HG02610 (cell line): ENCODE data around the gene GSTA5.
"Not testable (repeated sequence)": the region's sequence is repeated elsewhere in the genome, so short reads cannot be mapped to it uniquely, and the experiment has no call there.

ENCODE experiments used
- ATAC-seq: cut with Tn5 transposase; IDR thresholded peaks from one replicate; pipeline ENCODE4 v1.9.1; 2021; ENCODE audit warnings: mild to moderate bottlenecking, moderate library complexity; ENCODE audit not compliant: unreplicated experiment

Gene GSTA5

DNA sequence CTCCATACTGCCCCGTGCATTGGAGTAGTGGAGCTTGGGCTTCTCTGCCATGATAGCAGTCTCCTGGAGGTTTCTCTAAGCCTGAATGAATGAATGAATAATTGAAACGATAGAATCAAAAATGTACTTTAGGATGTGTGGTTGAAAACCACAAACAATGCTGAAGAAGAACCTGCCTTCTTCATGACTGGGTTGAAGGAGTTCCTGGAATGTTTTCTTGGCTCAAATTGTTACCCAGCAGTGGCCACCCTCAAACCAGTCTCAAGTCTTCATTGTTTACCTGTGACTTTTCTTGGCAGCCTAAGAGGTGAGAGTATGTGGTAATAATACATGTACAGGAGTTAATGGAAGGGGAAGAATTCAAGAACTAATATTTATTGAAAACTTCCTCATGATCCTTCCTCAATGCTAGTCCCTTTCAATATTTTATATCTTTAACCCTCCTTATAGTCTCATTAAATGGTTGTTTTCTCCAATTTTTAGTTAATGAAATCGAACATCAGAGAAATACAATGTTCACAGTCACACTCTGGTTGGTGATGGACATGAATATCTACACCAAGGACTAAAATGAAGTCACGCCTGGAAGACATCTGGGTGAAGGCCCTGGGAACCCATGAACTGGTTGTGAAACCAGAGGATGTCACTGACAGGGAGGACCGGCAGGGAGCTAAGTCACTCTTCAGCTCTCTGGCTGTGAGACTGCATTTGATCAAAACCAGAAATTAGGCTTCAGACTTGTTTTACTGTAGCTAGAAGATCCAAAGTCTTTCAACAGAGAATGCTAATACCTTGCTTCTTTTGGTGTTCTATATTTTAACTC, at the start of gene GSTA5:
TSS of gene GSTA5 (minus strand) at position 51 of the 823 bp plus-strand sequence.
- no peak for ATAC-seq

DNA sequence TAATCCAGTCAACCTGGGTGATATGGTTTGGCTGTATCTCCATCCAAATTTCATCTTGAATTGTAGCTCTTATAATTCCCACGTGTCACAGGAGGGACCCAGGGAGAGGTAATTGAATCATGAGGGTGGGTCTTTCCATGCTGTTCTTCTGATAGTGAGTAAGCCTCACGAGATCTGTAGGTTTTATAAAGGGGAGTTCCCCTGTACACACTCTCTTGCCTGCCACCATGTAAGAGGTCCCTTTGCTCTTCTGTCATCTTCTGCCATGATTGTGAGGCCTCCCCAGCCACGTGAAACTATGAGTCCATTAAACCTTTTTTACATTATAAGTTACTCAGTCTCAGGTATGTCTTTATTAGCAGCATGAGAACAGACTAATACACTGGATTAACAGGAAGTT, 49.4 kb upstream of the GSTA5 start:
- ATAC-seq = no peak

GRCh38 chr6:52887910-52888524, 47.4 kb upstream of the GSTA5 start:
- ATAC-seq = no peak

DNA sequence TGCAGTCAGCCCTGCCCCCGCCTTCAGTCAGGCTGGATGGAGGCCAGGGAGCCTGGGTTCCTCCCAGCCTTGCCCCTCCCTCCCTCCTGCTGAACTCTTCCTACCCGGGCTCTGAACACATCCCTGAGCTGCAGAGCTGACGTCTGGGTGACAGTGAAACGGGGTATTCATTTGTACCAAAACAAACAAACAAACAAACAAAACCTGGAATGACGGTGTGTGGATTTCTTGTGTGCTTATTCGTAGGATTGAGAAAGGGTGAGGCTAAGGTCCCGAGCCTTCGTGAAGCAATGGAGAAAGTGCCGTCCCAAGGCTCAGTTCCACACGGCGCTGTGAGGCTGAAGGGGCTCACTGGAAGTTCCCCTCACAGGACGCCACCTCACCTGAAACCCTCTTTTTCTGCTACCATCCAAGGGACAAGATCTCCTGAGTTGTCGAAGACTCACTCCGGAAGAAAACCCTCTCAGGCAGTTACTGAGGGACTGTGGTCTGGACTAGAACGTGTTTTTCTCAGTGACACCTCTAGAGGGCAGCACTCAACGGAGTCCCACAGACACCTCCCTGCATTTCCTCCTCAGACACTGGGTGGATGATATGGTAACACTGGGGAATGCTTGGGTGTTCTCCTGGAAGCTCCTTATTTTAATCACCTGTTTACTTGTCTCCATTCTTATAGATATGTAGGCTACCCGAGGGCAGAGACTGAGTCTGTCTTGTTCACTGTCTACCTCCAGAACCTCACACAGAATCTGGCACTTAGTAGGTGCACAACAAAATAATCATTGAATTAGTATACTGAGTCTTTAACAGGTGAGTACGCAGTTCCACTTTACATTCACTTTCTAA, 41.6 kb upstream of the GSTA5 start:
- ATAC-seq = peak; percentile 99

DNA sequence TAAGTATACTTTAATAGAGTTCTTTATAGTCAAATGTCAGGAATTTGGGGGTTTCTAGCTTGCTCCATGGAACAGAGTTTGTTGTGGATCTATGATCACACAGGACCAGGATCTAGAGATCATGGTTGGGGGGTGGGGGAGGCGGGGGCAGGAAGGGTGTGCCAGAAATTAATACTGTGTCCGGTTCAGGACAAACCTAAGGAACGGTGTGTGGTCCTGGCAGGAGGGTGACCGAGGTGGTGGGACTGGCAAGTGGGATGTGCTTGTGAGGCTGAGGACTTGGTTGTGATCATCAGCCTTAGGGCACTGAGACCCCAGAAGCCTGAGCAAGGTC, 41.0 kb upstream of the GSTA5 start:
- no peak for ATAC-seq

GRCh38 chr6:52877786-52878185, 37.2 kb upstream of the GSTA5 start:
- no peak for ATAC-seq

DNA sequence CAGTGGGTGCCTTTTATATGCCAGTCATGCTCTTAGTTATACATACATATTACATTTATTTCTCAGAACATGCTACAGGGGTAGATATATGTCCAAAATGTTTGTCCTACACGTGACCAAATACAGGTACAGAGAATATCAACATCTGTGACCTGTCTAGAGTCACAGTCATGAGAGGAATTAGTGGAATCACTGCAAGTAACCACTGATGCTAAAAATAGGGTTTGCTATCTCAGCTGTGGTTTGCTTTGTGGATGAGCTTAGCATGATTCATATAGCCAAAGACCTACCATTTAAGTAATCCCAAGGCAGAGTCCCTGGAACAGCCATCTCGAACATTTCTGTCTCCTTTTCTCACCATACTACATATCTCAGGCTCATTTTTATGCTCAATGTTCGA, 36.6 kb upstream of the GSTA5 start:
- ATAC-seq = peak; percentile 74

DNA sequence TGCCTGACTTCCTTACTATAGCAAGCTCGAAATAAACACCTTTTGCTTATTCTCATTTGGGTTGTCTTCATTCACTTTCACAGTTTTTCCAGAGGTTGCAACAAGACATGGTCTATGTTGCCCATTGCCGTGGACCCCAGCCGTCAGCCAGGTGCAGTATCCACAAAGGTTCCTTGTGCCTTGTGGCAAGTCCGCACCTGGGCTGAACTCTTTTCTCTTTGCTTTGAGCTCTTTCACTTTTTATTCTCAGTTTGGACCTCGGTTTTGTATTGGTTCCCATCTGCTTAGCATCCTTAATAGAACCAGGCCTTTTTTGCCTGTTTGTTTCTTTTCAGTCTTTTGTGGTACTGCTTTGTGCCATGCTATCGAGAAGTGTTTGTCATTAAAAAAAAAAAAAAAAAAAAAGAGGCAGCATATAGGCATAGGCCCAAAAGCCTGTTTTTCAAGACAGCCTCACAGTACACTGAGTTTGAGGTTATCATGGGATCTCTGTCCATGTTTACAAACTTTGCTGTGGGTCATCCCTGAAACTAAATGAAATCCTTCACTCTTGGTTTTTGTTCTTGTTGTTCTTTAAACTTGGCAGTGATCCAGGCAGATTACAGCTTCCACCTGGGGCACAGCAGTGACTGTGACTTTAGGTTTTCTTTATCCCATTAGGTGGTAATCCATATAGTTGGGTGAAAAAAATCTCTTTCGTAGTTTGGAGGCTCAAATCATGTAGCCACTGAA, 35.6 kb upstream of the GSTA5 start:
- no peak for ATAC-seq

GRCh38 chr6:52872031-52872430, 31.4 kb upstream of the GSTA5 start:
- ATAC-seq = no peak

GRCh38 chr6:52871621-52872020, 31.0 kb upstream of the GSTA5 start:
- no peak for ATAC-seq

DNA sequence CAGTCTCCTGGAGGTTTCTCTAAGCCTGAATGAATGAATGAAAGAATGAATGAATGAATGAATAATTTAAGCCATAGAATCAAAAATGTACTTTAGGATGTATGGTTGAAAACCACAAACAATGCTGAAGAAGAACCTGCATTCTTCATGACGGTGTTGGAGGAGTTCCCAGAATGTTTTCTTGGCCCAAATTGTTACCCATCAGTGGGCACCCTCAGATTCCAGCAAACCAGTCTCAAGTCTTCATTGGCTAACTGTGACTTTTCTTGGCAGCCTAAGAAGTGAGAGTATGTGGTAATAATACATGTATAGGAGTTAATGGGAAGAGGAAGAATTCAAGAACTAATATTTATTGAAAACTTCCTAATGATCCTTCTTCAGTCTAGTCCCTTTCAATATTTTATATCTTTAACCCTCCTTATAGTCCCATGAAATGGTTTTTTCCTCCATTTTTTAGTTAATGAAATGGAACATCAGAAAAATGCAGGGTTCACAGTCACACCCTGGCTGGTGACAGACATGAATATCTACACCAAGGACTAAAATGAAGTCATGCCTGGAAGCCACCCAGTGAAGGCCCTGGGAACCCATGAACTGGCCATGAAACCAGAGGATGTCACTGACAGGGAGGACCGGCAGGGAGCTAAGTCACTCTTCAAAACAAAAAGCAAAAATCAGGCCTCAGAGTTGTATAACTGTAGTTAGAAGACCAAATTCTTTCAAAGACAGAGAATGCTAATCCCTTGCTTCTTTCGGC, 29.9 kb upstream of the GSTA5 start:
- ATAC-seq = not testable (repeated sequence)

DNA sequence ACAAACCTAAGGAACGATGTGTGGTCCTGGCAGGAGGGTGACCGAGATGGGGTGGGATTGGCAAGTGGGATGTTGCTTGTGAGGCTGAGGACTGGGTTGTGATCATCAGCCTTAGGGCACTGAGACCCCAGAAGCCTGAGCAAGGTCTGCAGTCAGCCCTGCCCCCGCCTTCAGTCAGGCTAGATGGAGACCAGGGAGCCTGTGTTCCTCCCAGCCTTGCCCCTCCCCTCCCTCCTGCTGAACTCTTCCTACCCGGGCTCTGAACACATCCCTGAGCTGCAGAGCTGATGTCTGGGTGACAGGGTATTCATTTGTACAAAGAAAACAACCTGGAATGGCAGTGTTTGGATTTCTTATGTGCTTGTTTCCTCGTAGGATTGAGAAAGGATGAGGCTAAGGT, 28.3 kb upstream of the GSTA5 start:
- ATAC-seq = not testable (repeated sequence)

- no peak for ATAC-seq
These were observed 27.6 kb upstream of the GSTA5 start for GRCh38 chr6:52868240-52868639.

- not testable (repeated sequence) for ATAC-seq
These were observed 20.5 kb upstream of the GSTA5 start for GRCh38 chr6:52861151-52861550.

- ATAC-seq = no peak
These were observed 17.8 kb upstream of the GSTA5 start for GRCh38 chr6:52858416-52858815.

- not testable (repeated sequence) for ATAC-seq
These were observed 15.5 kb upstream of the GSTA5 start for GRCh38 chr6:52856137-52856536.

DNA sequence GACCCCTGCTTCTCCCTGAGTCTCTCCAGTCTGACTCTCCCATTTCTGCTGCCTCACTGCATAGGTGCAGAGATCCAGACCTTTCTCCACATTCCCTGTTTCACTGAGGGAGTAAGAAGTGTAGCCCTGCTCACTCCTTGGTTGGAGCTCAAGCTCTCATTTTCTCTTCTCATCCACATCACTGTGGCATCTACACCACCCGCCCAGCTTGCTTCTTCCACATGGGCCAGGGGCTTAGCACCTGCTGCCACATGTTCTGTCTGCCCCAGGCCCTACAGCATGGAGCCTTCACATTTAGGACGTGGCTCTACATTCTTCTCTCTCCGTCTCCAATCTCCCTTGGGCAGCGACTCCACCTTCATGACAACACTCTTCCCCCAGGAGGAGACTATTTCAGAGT, 8.5 kb upstream of the GSTA5 start:
- ATAC-seq = no peak

- no peak for ATAC-seq
These were observed 5.4 kb upstream of the GSTA5 start for GRCh38 chr6:52846002-52846401.

GRCh38 chr6:52843605-52844004, 3.0 kb upstream of the GSTA5 start:
- ATAC-seq = no peak
